HEK293 (cell line): ENCODE measurements around the gene HM13.

ENCODE experiments used
- CTCF ChIA-PET: fragments of 350-600 bp; formaldehyde crosslinking; extraction: SDS; loops from one replicate; lab custom pipeline; 2021; ENCODE audit warnings: antibody characterized with exemption; lab: Yijun Ruan, JAX
- POLR2A ChIA-PET: fragments of 300-600 bp; formaldehyde crosslinking; extraction: SDS; loops from one replicate; lab custom pipeline; 2020; ENCODE audit warnings: antibody characterized with exemption, inconsistent platforms; lab: Yijun Ruan, JAX
- H3K27ac ChIP-seq: fragments of 200-500 bp; sonication (Bioruptor generic); 2 replicates; pipeline ENCODE4 v1.5.1; 2014; ENCODE audit warnings: low read depth, low read length, control low read depth, inconsistent platforms; ENCODE audit errors: extremely low read depth
- H3K36me3 ChIP-seq, 2 experiments: fragments of 200-500 bp in 1 of 2; sonication (Bioruptor generic) in 1 of 2; 1 replicate in 1 of 2; 2 replicates in 1 of 2; pipeline ENCODE4 v1.5.1; 2014 to 2017; ENCODE audit warnings: inconsistent platforms in 2 of 2, low read length in 2 of 2; ENCODE audit not compliant: control insufficient read depth in 2 of 2, insufficient read depth in 1 of 2
- H3K4me1 ChIP-seq: fragments of 200-500 bp; sonication (Bioruptor generic); 2 replicates; pipeline ENCODE4 v1.5.1; 2014; ENCODE audit warnings: mild to moderate bottlenecking, low read length, inconsistent platforms; ENCODE audit not compliant: control insufficient read depth, insufficient read depth
- H3K4me3 ChIP-seq: 2 replicates; pipeline ENCODE4 v1.5.1; 2011; ENCODE audit warnings: low read depth, mild to moderate bottlenecking, control low read depth, low read length, moderate library complexity
- H3K9me3 ChIP-seq: fragments of 200-500 bp; sonication (Bioruptor generic); 2 replicates; pipeline ENCODE4 v1.5.1; 2014; ENCODE audit warnings: low read depth, low read length, inconsistent platforms; ENCODE audit not compliant: control insufficient read depth, insufficient read depth
- EGR2 ChIP-seq: fragments of 450-650 bp; formaldehyde crosslinking; IDR thresholded peaks from 2 replicates; pipeline ENCODE4 v1.5.1; 2016; ENCODE audit warnings: low read depth, missing biosample characterization, missing genetic modification characterization
- HIC1 ChIP-seq: fragments of 450-650 bp; formaldehyde crosslinking; IDR thresholded peaks from 2 replicates; pipeline ENCODE4 v1.5.1; 2016; ENCODE audit warnings: missing biosample characterization, missing genetic modification characterization
- KLF17 ChIP-seq: fragments of 450-650 bp; formaldehyde crosslinking; IDR thresholded peaks from 2 replicates; pipeline ENCODE4 v1.5.1; 2016; ENCODE audit warnings: missing biosample characterization, missing genetic modification characterization
- KLF7 ChIP-seq: fragments of 450-650 bp; formaldehyde crosslinking; IDR thresholded peaks from 2 replicates; pipeline ENCODE4 v1.5.1; 2016; ENCODE audit warnings: missing biosample characterization, missing genetic modification characterization, borderline replicate concordance
- PRDM6 ChIP-seq: fragments of 450-650 bp; formaldehyde crosslinking; IDR thresholded peaks from 2 replicates; pipeline ENCODE4 v1.5.1; 2017; ENCODE audit warnings: missing biosample characterization, missing genetic modification characterization
- SCRT1 ChIP-seq: fragments of 450-650 bp; formaldehyde crosslinking; IDR thresholded peaks from 2 replicates; pipeline ENCODE4 v1.5.1; 2016; ENCODE audit warnings: missing biosample characterization, missing genetic modification characterization, borderline replicate concordance
- ZBTB17 ChIP-seq: fragments of 450-650 bp; formaldehyde crosslinking; IDR thresholded peaks from 2 replicates; pipeline ENCODE4 v1.5.1; 2016; ENCODE audit warnings: missing biosample characterization, missing genetic modification characterization
- ZBTB48 ChIP-seq: fragments of 450-650 bp; formaldehyde crosslinking; IDR thresholded peaks from 2 replicates; pipeline ENCODE4 v1.5.1; 2016; ENCODE audit warnings: missing biosample characterization, missing genetic modification characterization
- ZEB2 ChIP-seq: fragments of 450-650 bp; formaldehyde crosslinking; IDR thresholded peaks from 2 replicates; pipeline ENCODE4 v1.5.1; 2016; ENCODE audit warnings: missing biosample characterization, missing genetic modification characterization
- ZNF133 ChIP-seq: fragments of 450-650 bp; formaldehyde crosslinking; IDR thresholded peaks from 2 replicates; pipeline ENCODE4 v1.5.1; 2016; ENCODE audit warnings: missing biosample characterization, missing genetic modification characterization
- ZNF157 ChIP-seq: fragments of 450-650 bp; formaldehyde crosslinking; IDR thresholded peaks from 2 replicates; pipeline ENCODE4 v1.5.1; 2016; ENCODE audit warnings: missing biosample characterization, missing genetic modification characterization
- ZNF23 ChIP-seq: fragments of 450-650 bp; formaldehyde crosslinking; IDR thresholded peaks from 2 replicates; pipeline ENCODE4 v1.5.1; 2016; ENCODE audit warnings: missing biosample characterization, missing genetic modification characterization, borderline replicate concordance
- ZNF302 ChIP-seq: fragments of 450-650 bp; formaldehyde crosslinking; IDR thresholded peaks from 2 replicates; pipeline ENCODE4 v1.5.1; 2016; ENCODE audit warnings: missing biosample characterization, missing genetic modification characterization, low read depth
- ZNF324 ChIP-seq: fragments of 450-650 bp; formaldehyde crosslinking; IDR thresholded peaks from 2 replicates; pipeline ENCODE4 v1.5.1; 2016; ENCODE audit warnings: missing biosample characterization, missing genetic modification characterization
- ZNF416 ChIP-seq: fragments of 450-650 bp; formaldehyde crosslinking; IDR thresholded peaks from 2 replicates; pipeline ENCODE4 v1.5.1; 2016; ENCODE audit warnings: missing biosample characterization, missing genetic modification characterization
- ZNF48 ChIP-seq: fragments of 450-650 bp; formaldehyde crosslinking; IDR thresholded peaks from 2 replicates; pipeline ENCODE4 v1.5.1; 2016; ENCODE audit warnings: missing biosample characterization, missing genetic modification characterization
- ZNF488 ChIP-seq: fragments of 450-650 bp; formaldehyde crosslinking; IDR thresholded peaks from 2 replicates; pipeline ENCODE4 v1.5.1; 2016; ENCODE audit warnings: missing biosample characterization, missing genetic modification characterization
- ZNF707 ChIP-seq: fragments of 450-650 bp; formaldehyde crosslinking; IDR thresholded peaks from 2 replicates; pipeline ENCODE4 v1.5.1; 2016; ENCODE audit warnings: missing biosample characterization, missing genetic modification characterization
- TF ChIP-seq, protein P1 (sequence below): fragments of 450-650 bp; formaldehyde crosslinking; IDR thresholded peaks from 2 replicates; pipeline ENCODE4 v1.5.1; 2016; ENCODE audit warnings: missing biosample characterization, missing genetic modification characterization
- TF ChIP-seq, protein P2 (sequence below): fragments of 450-650 bp; formaldehyde crosslinking; IDR thresholded peaks from 2 replicates; pipeline ENCODE4 v1.5.1; 2016; ENCODE audit warnings: missing biosample characterization, missing genetic modification characterization
- TF ChIP-seq, protein P3 (sequence below): fragments of 450-650 bp; formaldehyde crosslinking; IDR thresholded peaks from 2 replicates; pipeline ENCODE4 v1.5.1; 2016; ENCODE audit warnings: missing biosample characterization, missing genetic modification characterization
- TF ChIP-seq, protein P4 (sequence below): fragments of 450-650 bp; IDR thresholded peaks from 2 replicates; pipeline ENCODE4 v1.5.1; 2018; ENCODE audit warnings: missing biosample characterization, mild to moderate bottlenecking, missing genetic modification characterization

Gene HM13

GRCh38 chr20:31608251-31608945 is 94.2 kb downstream of the HM13 start:
- POLR2A ChIA-PET: interaction anchor here (0.6 to 8.7 kb wide), 7 partner anchors 11 to 115 kb away, joined by 3 to 255 read pairs (median 3); no protein-coding TSS in a partner anchor
- Histone ChIP-seq H3K4me3 (peak overlapping the region; percentile 16), H3K27ac (peak overlapping the region; percentile 13; the same call in 1 of the 2 replicates), H3K4me1 (peaks cover 15% of the 10 kb centered on the region), H3K36me3 (peaks cover 0 to 17% of the 10 kb centered on the region in 2 experiments; a peak in 1 of 3 replicates), H3K9me3 (no peaks in the 10 kb centered on the region)
- CTCF ChIA-PET: interaction anchor here (1.1 to 26.4 kb wide), 5 partner anchors 15 to 116 kb away, joined by 5 to 1204 read pairs (median 5); no protein-coding TSS in a partner anchor
- no peak for TF ChIP-seq PRDM6 (tag by site-specific recombination)
- no peak for TF ChIP-seq ZNF133
- TF ChIP-seq ZNF416 (tag by site-specific recombination): no peak
- peak; percentile 76; the same call in 1 of the 2 replicates for TF ChIP-seq HIC1 (tag by site-specific recombination)
- no peak for TF ChIP-seq ZNF302 (tag by site-specific recombination)
- TF ChIP-seq, protein P1, sequence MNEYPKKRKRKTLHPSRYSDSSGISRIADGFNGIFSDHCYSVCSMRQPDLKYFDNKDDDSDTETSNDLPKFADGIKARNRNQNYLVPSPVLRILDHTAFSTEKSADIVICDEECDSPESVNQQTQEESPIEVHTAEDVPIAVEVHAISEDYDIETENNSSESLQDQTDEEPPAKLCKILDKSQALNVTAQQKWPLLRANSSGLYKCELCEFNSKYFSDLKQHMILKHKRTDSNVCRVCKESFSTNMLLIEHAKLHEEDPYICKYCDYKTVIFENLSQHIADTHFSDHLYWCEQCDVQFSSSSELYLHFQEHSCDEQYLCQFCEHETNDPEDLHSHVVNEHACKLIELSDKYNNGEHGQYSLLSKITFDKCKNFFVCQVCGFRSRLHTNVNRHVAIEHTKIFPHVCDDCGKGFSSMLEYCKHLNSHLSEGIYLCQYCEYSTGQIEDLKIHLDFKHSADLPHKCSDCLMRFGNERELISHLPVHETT (tag by site-specific recombination): no peak
- peak; percentile 86 for TF ChIP-seq EGR2 (tag by site-specific recombination)
- no peak for TF ChIP-seq ZNF23 (tag by site-specific recombination)
- TF ChIP-seq SCRT1: no peak
- no peak for TF ChIP-seq ZNF157 (tag by site-specific recombination)
- TF ChIP-seq ZNF324: no peak
- 0 out of 2 replicates have a peak, but pooled peaks have one; percentile 28 for TF ChIP-seq KLF17
- peak; percentile 58 for TF ChIP-seq ZBTB17
- peak; percentile 32; the same call in 1 of the 2 replicates for TF ChIP-seq ZEB2 (tag by site-specific recombination)
- TF ChIP-seq ZBTB48 (tag by site-specific recombination): no peak
- TF ChIP-seq, protein P2, sequence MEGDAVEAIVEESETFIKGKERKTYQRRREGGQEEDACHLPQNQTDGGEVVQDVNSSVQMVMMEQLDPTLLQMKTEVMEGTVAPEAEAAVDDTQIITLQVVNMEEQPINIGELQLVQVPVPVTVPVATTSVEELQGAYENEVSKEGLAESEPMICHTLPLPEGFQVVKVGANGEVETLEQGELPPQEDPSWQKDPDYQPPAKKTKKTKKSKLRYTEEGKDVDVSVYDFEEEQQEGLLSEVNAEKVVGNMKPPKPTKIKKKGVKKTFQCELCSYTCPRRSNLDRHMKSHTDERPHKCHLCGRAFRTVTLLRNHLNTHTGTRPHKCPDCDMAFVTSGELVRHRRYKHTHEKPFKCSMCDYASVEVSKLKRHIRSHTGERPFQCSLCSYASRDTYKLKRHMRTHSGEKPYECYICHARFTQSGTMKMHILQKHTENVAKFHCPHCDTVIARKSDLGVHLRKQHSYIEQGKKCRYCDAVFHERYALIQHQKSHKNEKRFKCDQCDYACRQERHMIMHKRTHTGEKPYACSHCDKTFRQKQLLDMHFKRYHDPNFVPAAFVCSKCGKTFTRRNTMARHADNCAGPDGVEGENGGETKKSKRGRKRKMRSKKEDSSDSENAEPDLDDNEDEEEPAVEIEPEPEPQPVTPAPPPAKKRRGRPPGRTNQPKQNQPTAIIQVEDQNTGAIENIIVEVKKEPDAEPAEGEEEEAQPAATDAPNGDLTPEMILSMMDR (tag by site-specific recombination): no peak
- TF ChIP-seq, protein P3, sequence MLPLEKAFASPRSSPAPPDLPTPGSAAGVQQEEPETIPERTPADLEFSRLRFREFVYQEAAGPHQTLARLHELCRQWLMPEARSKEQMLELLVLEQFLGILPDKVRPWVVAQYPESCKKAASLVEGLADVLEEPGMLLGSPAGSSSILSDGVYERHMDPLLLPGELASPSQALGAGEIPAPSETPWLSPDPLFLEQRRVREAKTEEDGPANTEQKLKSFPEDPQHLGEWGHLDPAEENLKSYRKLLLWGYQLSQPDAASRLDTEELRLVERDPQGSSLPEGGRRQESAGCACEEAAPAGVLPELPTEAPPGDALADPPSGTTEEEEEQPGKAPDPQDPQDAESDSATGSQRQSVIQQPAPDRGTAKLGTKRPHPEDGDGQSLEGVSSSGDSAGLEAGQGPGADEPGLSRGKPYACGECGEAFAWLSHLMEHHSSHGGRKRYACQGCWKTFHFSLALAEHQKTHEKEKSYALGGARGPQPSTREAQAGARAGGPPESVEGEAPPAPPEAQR (tag by site-specific recombination): no peak
- TF ChIP-seq, protein P4, sequence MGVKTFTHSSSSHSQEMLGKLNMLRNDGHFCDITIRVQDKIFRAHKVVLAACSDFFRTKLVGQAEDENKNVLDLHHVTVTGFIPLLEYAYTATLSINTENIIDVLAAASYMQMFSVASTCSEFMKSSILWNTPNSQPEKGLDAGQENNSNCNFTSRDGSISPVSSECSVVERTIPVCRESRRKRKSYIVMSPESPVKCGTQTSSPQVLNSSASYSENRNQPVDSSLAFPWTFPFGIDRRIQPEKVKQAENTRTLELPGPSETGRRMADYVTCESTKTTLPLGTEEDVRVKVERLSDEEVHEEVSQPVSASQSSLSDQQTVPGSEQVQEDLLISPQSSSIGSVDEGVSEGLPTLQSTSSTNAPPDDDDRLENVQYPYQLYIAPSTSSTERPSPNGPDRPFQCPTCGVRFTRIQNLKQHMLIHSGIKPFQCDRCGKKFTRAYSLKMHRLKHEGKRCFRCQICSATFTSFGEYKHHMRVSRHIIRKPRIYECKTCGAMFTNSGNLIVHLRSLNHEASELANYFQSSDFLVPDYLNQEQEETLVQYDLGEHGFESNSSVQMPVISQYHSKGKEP (tag by site-specific recombination): no peak; the same call in 1 of the 2 replicates
- no peak for TF ChIP-seq ZNF488 (tag by site-specific recombination)
- TF ChIP-seq ZNF48 (tag by site-specific recombination): no peak
- no peak for TF ChIP-seq KLF7
- TF ChIP-seq ZNF707 (tag by site-specific recombination): no peak
